T follicular helper cell (primary cell): ENCODE data around the gene JARID2.

ENCODE experiments used
- DNase-seq: peaks from one replicate; pipeline ENCODE4 v3.0.0-alpha.2; 2020; ENCODE audit warnings: low read depth

The JARID2 gene

GRCh38 chr6:15246666-15247499, 1.0 kb downstream of the JARID2 start:
- no peak for DNase-seq

GRCh38 chr6:15247500-15248450, 1.9 kb downstream of the JARID2 start:
- DNase-seq, result peak; percentile 16

GRCh38 chr6:15248451-15249370, 2.8 kb downstream of the JARID2 start:
- DNase-seq, result peak; percentile 99

GRCh38 chr6:15249371-15250019, 3.6 kb downstream of the JARID2 start:
- no peak for DNase-seq

- no peak for DNase-seq
Observed at GRCh38 chr6:15250187-15251168, 4.6 kb downstream of the JARID2 start.

- DNase-seq, result no peak
Observed at GRCh38 chr6:15252195-15252594, 6.3 kb downstream of the JARID2 start.

- DNase-seq, result no peak
Observed at GRCh38 chr6:15253203-15254022, 7.5 kb downstream of the JARID2 start.

- no peak for DNase-seq
Observed at GRCh38 chr6:15254070-15254975, 8.5 kb downstream of the JARID2 start.

- no peak for DNase-seq
Observed at GRCh38 chr6:15255481-15255880, 9.6 kb downstream of the JARID2 start.

- no peak for DNase-seq
Observed at GRCh38 chr6:15255909-15256395, 10.1 kb downstream of the JARID2 start.

- DNase-seq, result no peak
Observed at GRCh38 chr6:15256538-15257271, 10.8 kb downstream of the JARID2 start.

- DNase-seq, result no peak
Observed at GRCh38 chr6:15257357-15258132, 11.7 kb downstream of the JARID2 start.

- no peak for DNase-seq
Observed at GRCh38 chr6:15259766-15260098, 13.9 kb downstream of the JARID2 start.

GRCh38 chr6:15260099-15260821, 14.4 kb downstream of the JARID2 start:
- DNase-seq, result no peak

- no peak for DNase-seq
Observed at GRCh38 chr6:15263780-15264374, 18.0 kb downstream of the JARID2 start.
